A673 (cell line): ENCODE results near the gene SPAG6. TPM values are rescaled to one million over a fixed set of nuclear protein-coding genes. Genes with fewer than 3 reads are reported as not detected.

Source experiments
- BruUV-seq: library from RNA; stranded (reverse); fragments of 400-500 nt; replicated peaks from 2 replicates; lab custom pipeline; 2021; lab: Mats Ljungman, UMichigan
- CTCF ChIA-PET: fragments of 300-600 bp; sonication (Branson Sonifier 250); formaldehyde crosslinking; loops from one replicate; lab custom pipeline; 2022; ENCODE audit warnings: antibody characterized with exemption; lab: Charles Lee
- POLR2A ChIA-PET: fragments of 300-600 bp; sonication (Branson Sonifier 250); formaldehyde crosslinking; loops from one replicate; lab custom pipeline; 2022; ENCODE audit warnings: antibody characterized with exemption; ENCODE audit not compliant: low non-redundant PET; lab: Charles Lee
- DNase-seq: peaks from one replicate; pipeline ENCODE4 v3.0.0-alpha.2; 2015; ENCODE audit warnings: low spot score
- H3K27ac ChIP-seq: fragments of 200-600 bp; sonication (generic); 2 replicates; pipeline ENCODE4 v1.5.1; 2016; ENCODE audit warnings: mixed run types, low read depth, mild to moderate bottlenecking, mixed read lengths, antibody characterized with exemption, low read length; ENCODE audit not compliant: poor library complexity, severe bottlenecking
- H3K27me3 ChIP-seq: fragments of 200-600 bp; sonication (generic); replicated peaks from 2 replicates; pipeline ENCODE4 v1.6.1; 2017; ENCODE audit warnings: mixed run types, low read depth, mild to moderate bottlenecking, mixed read lengths, antibody characterized with exemption, low read length; ENCODE audit not compliant: insufficient read depth, poor library complexity
- H3K36me3 ChIP-seq: fragments of 200-600 bp; sonication (generic); 2 replicates; pipeline ENCODE4 v1.6.1; 2016; ENCODE audit warnings: mixed run types, mild to moderate bottlenecking, mixed read lengths, antibody characterized with exemption, low read length; ENCODE audit not compliant: insufficient read depth, poor library complexity, severe bottlenecking
- H3K4me1 ChIP-seq: fragments of 200-600 bp; sonication (generic); 2 replicates; pipeline ENCODE4 v1.6.1; 2017; ENCODE audit warnings: mixed run types, mild to moderate bottlenecking, mixed read lengths, antibody characterized with exemption, low read length; ENCODE audit not compliant: insufficient read depth, poor library complexity, severe bottlenecking
- H3K4me3 ChIP-seq: fragments of 200-600 bp; sonication (generic); 2 replicates; pipeline ENCODE4 v1.5.1; 2016; ENCODE audit warnings: low read depth, mixed run types, mild to moderate bottlenecking, mixed read lengths, low read length; ENCODE audit not compliant: poor library complexity, severe bottlenecking
- H3K9me3 ChIP-seq: fragments of 200-600 bp; sonication (generic); 2 replicates; pipeline ENCODE4 v1.6.1; 2016; ENCODE audit warnings: mixed run types, low read depth, mild to moderate bottlenecking, mixed read lengths, antibody characterized with exemption, low read length; ENCODE audit not compliant: poor library complexity, severe bottlenecking
- CTCF ChIP-seq: fragments of 300-800, 200-600 bp; sonication (generic); conservative IDR thresholded peaks from 2 replicates; pipeline ENCODE4 v1.5.1; 2017; ENCODE audit warnings: low read depth, mild to moderate bottlenecking, antibody characterized with exemption, low read length, moderate library complexity, mixed read lengths
- EZH2 ChIP-seq: fragments of 200-600 bp; sonication (generic); IDR thresholded peaks from 2 replicates; pipeline ENCODE4 v1.6.1; 2017; ENCODE audit warnings: borderline replicate concordance, low read depth, mild to moderate bottlenecking, mixed read lengths, antibody characterized with exemption, low read length; ENCODE audit not compliant: poor library complexity, severe bottlenecking
- intact Hi-C: fragments of 100-400 bp; cut with micrococcal nuclease; formaldehyde crosslinking; loops from one replicate; pipeline ENCODE4 v1.10.0; 2022; ENCODE audit not compliant: unreplicated experiment
- total RNA-seq: library from RNA; stranded (reverse); gene quantifications from 2 replicates; pipeline ENCODE4 v1.2.3, GENCODE V29; 2021

SPAG6 gene
- total RNA-seq, 1 experiment from 2014 or later: 0.39 TPM

GRCh38 chr10:22339761-22340328 lies 5.5 kb upstream of the SPAG6 start:
- CTCF ChIA-PET: no interaction called here

DNA sequence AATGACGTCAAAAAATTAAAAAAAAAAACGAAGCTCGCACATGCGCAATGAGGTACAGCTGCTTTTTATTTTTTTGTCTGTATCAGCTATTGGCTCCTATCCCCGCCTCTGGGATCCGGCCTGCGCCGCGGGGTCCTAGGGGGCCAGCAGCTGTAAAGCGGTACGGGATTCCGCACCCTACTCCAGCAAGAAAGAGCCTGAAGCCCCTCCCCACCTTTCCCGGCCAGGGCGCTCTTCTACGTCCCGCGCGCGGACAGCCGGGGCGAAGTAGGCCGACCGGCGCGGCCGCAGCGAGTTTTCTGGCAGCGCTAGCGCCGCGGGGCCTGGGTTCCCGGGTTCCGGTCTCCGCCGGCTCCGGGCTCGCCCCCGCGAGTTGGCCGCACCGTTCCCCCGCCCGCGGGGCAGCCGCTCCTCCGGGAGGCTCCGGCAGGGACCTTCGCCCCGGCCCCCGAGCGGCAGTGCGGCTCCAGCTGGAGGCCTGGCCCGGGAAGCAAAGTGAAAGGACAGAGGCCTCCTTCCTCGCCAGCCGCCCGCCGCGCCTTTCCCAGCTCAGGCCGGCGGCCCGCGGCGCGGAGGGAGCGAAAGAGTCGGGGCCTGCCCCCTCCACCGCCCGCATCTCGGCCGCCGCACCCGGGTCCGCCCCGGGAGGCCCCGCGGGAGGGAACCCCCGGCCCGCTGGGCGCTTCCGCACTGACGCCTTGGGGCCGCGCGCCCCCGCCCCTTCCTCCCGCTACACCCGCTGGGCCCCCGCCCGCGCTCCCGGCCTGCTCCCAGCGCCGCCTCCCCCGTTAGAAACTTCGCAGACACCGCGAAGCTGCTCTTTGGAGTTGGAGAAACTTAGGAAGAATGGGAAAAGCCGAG lies 4.7 kb upstream of the SPAG6 start:
- Histone ChIP-seq H3K27me3 (peaks cover 78% of the 10 kb centered on the region), H3K27ac (peak overlapping the region; percentile 92), H3K4me3 (peak overlapping the region; percentile 73), H3K36me3 (no peaks in the 10 kb centered on the region), H3K4me1 (peaks cover 22% of the 10 kb centered on the region), H3K9me3 (no peaks in the 10 kb centered on the region)
- intact Hi-C loops: loop anchor here (10.0 kb wide), 1 partner anchor 644 kb away; no protein-coding TSS in a partner anchor
- DNase-seq: peak; percentile 90
- POLR2A ChIA-PET: interaction anchor here (0.6 kb wide), 2 partner anchors 77 to 367 kb away, joined by 3 to 13 read pairs; no protein-coding TSS in a partner anchor
- CTCF ChIA-PET: no interaction called here
- no peak for TF ChIP-seq EZH2
- no peak for TF ChIP-seq CTCF
- no TSS peak for BruUV-seq

More at GRCh38 chr10:22339761-22340328, 5.5 kb upstream of the SPAG6 start:
- Histone ChIP-seq H3K27ac (peak overlapping the region; percentile 92), H3K4me3 (peak overlapping the region; percentile 73), H3K36me3 (no peaks in the 10 kb centered on the region), H3K4me1 (peaks cover 22% of the 10 kb centered on the region), H3K27me3 (peaks cover 71% of the 10 kb centered on the region), H3K9me3 (no peaks in the 10 kb centered on the region)
- POLR2A ChIA-PET: interaction anchor here (0.6 kb wide), 3 partner anchors 71 to 368 kb away, joined by 3 to 13 read pairs (median 3); no protein-coding TSS in a partner anchor
- intact Hi-C loops: loop anchor here (10.0 kb wide), 1 partner anchor 645 kb away; no protein-coding TSS in a partner anchor
- BruUV-seq: no TSS peak
- DNase-seq: no peak
- TF ChIP-seq CTCF (no peak), EZH2 (no peak)

- no peak for DNase-seq
- Histone ChIP-seq H3K27ac (peak overlapping the region; percentile 92), H3K4me1 (peaks cover 22% of the 10 kb centered on the region), H3K27me3 (peaks cover 86% of the 10 kb centered on the region), H3K9me3 (no peaks in the 10 kb centered on the region), H3K4me3 (peak overlapping the region; percentile 73), H3K36me3 (no peaks in the 10 kb centered on the region)
- TF ChIP-seq CTCF (no peak), EZH2 (peak; percentile 51)
- BruUV-seq: TSS peak; percentile 69
- CTCF ChIA-PET: no interaction called here
- POLR2A ChIA-PET: no interaction called here
- intact Hi-C loops: loop anchor here (10.0 kb wide), 1 partner anchor 643 kb away; no protein-coding TSS in a partner anchor
These were observed 3.9 kb upstream of the SPAG6 start for GRCh38 chr10:22341190-22341925.
